OCI-LY7 (cell line): Measurements from ENCODE around the gene TMEM53. TPM values are rescaled to one million over a fixed set of nuclear protein-coding genes. Genes with fewer than 3 reads are reported as not detected.

Experiments used
- BruUV-seq: library from RNA; stranded (reverse); fragments of 400-500 nt; replicated peaks from 2 replicates; lab custom pipeline; 2021; lab: Mats Ljungman, UMichigan
- CTCF ChIA-PET: fragments of 300-600 bp; sonication (Branson Sonifier 250); formaldehyde crosslinking; loops from one replicate; lab custom pipeline; 2022; ENCODE audit warnings: antibody characterized with exemption; ENCODE audit not compliant: unreplicated experiment; lab: Charles Lee
- POLR2A ChIA-PET: fragments of 300-600 bp; sonication (Branson Sonifier 250); formaldehyde crosslinking; loops from one replicate; lab custom pipeline; 2022; ENCODE audit warnings: antibody characterized with exemption; lab: Charles Lee
- DNase-seq: peaks from one replicate; pipeline ENCODE4 v3.0.0-alpha.2; 2015; ENCODE audit warnings: low spot score
- H2AFZ ChIP-seq: fragments of 200-600 bp; sonication (generic), shearing (Covaris generic); 2 replicates; pipeline ENCODE4 v1.6.1; 2014; ENCODE audit warnings: mild to moderate bottlenecking, antibody characterized with exemption, low read length, moderate library complexity
- H3K27ac ChIP-seq: fragments of 200-600 bp; sonication (generic); 2 replicates; pipeline ENCODE4 v1.5.1; 2014; ENCODE audit warnings: mixed run types, low read depth, mild to moderate bottlenecking, moderate library complexity, low read length, inconsistent platforms; ENCODE audit not compliant: poor library complexity, severe bottlenecking
- H3K36me3 ChIP-seq: fragments of 200-600 bp; sonication (generic); 2 replicates; pipeline ENCODE4 v1.6.1; 2014; ENCODE audit warnings: mild to moderate bottlenecking, antibody characterized with exemption, low read length, moderate library complexity, mixed read lengths; ENCODE audit not compliant: insufficient read depth
- H3K4me1 ChIP-seq: fragments of 200-600 bp; sonication (generic); 2 replicates; pipeline ENCODE4 v1.5.1; 2014; ENCODE audit warnings: mild to moderate bottlenecking, low read length; ENCODE audit not compliant: insufficient read depth, poor library complexity, severe bottlenecking
- H3K4me2 ChIP-seq: fragments of 200-600 bp; sonication (generic); 2 replicates; pipeline ENCODE4 v1.6.1; 2014; ENCODE audit warnings: mild to moderate bottlenecking, low read length
- H3K4me3 ChIP-seq: fragments of 200-600 bp; sonication (generic); 2 replicates; pipeline ENCODE4 v1.5.1; 2014; ENCODE audit warnings: mild to moderate bottlenecking, low read depth, low read length; ENCODE audit not compliant: poor library complexity, severe bottlenecking
- H3K79me2 ChIP-seq: fragments of 200-600 bp; sonication (generic); 2 replicates; pipeline ENCODE4 v1.6.1; 2016; ENCODE audit warnings: low read depth, mild to moderate bottlenecking, low read length, moderate library complexity, mixed read lengths; ENCODE audit not compliant: insufficient read depth
- H3K9me2 ChIP-seq: fragments of 200-600 bp; sonication (generic); 2 replicates; pipeline ENCODE4 v1.6.1; 2016; ENCODE audit warnings: mild to moderate bottlenecking, low read length, mixed read lengths; ENCODE audit not compliant: insufficient read depth
- H3K9me3 ChIP-seq: fragments of 200-600 bp; sonication (generic); 2 replicates; pipeline ENCODE4 v1.6.1; 2014; ENCODE audit warnings: mild to moderate bottlenecking, mixed run types, low read length, mixed read lengths
- H4K20me1 ChIP-seq: fragments of 200-600 bp; sonication (generic); 2 replicates; pipeline ENCODE4 v1.6.1; 2014; ENCODE audit warnings: mild to moderate bottlenecking, antibody characterized with exemption, low read length, moderate library complexity, mixed read lengths; ENCODE audit not compliant: insufficient read depth
- CTCF ChIP-seq: fragments of 200-600 bp; sonication (generic); conservative IDR thresholded peaks from 2 replicates; pipeline ENCODE4 v1.5.1; 2014; ENCODE audit warnings: mild to moderate bottlenecking, antibody characterized with exemption, low read length, moderate library complexity, mixed read lengths
- EZH2phosphoT487 ChIP-seq: fragments of 200-600 bp; sonication (generic); IDR thresholded peaks from 2 replicates; pipeline ENCODE4 v1.6.1; 2018; ENCODE audit warnings: low read depth, borderline replicate concordance, mild to moderate bottlenecking, mixed run types, antibody characterized with exemption, low read length, moderate library complexity, mixed read lengths
- intact Hi-C: fragments of 100-400 bp; cut with micrococcal nuclease; formaldehyde crosslinking; loops from one replicate; pipeline ENCODE4 v1.10.0; 2022; ENCODE audit not compliant: unreplicated experiment
- total RNA-seq, 2 experiments: library from RNA; depleted of rRNA in 1 of 2; stranded (reverse); fragments of >200 nt in 1 of 2; shearing (Covaris generic) in 1 of 2; gene quantifications; 2 replicates each; pipeline ENCODE4 v1.2.3, GENCODE V29; 2014 to 2022

Gene TMEM53
- total RNA-seq, 2 experiments from 2014 or later: 6.6 to 8.1 TPM

GRCh38 chr1:44651069-44651468 lies 23.2 kb downstream of the TMEM53 start:
- Histone ChIP-seq H3K9me3 (no peaks in the 10 kb centered on the region), H3K27ac (no peak overlapping the region), H3K9me2 (no peaks in the 10 kb centered on the region), H4K20me1 (no peaks in the 10 kb centered on the region), H3K4me1 (no peaks in the 10 kb centered on the region), H3K4me2 (no peak overlapping the region), H2AFZ (no peak overlapping the region), H3K36me3 (peaks cover 57% of the 10 kb centered on the region), H3K4me3 (no peak overlapping the region), H3K79me2 (no peaks in the 10 kb centered on the region)
- no peak for DNase-seq
- intact Hi-C loops: loop anchor here (10.0 kb wide), 1 partner anchor 276 kb away; no protein-coding TSS in a partner anchor
- CTCF ChIA-PET: interaction anchor here (0.6 to 0.7 kb wide), 2 partner anchors 13 to 56 kb away, joined by 3 to 7 read pairs; no protein-coding TSS in a partner anchor
- no peak for TF ChIP-seq EZH2phosphoT487
- TF ChIP-seq CTCF: no peak
- TSS peak; percentile 91 for BruUV-seq
- POLR2A ChIA-PET: interaction anchor here (1.0 to 1.3 kb wide), 2 partner anchors 9 to 17 kb away, joined by 3 to 4 read pairs; no protein-coding TSS in a partner anchor

GRCh38 chr1:44650159-44650831 lies 24.0 kb downstream of the TMEM53 start:
- Histone ChIP-seq H3K4me2 (no peak overlapping the region), H2AFZ (no peak overlapping the region), H3K4me3 (no peak overlapping the region), H4K20me1 (no peaks in the 10 kb centered on the region), H3K9me3 (no peaks in the 10 kb centered on the region), H3K9me2 (no peaks in the 10 kb centered on the region), H3K27ac (no peak overlapping the region), H3K4me1 (no peaks in the 10 kb centered on the region), H3K36me3 (peaks cover 64% of the 10 kb centered on the region), H3K79me2 (no peaks in the 10 kb centered on the region)
- BruUV-seq: no TSS peak
- TF ChIP-seq CTCF (no peak), EZH2phosphoT487 (no peak)
- ChIA-PET CTCF (interaction anchor here (0.6 kb wide), 1 partner anchor 57 kb away, joined by 7 read pairs; no protein-coding TSS in a partner anchor), POLR2A (interaction anchor here (1.0 kb wide), 1 partner anchor 10 kb away, joined by 3 read pairs; no protein-coding TSS in a partner anchor)
- no peak for DNase-seq
- intact Hi-C loops: loop anchor here (10.0 kb wide), 1 partner anchor 275 kb away; no protein-coding TSS in a partner anchor

- CTCF ChIA-PET: no interaction called here
Observed at GRCh38 chr1:44649788-44650158, 24.5 kb downstream of the TMEM53 start.

More at GRCh38 chr1:44649788-44650158, 24.5 kb downstream of the TMEM53 start:
- H3K79me2 ChIP-seq: no peaks in the 10 kb centered on the region
- no peak overlapping the region for H2AFZ ChIP-seq
- no peaks in the 10 kb centered on the region for H4K20me1 ChIP-seq
- POLR2A ChIA-PET: no interaction called here
- no peak overlapping the region for H3K27ac ChIP-seq
- H3K36me3 ChIP-seq: peaks cover 69% of the 10 kb centered on the region
- TF ChIP-seq CTCF (no peak), EZH2phosphoT487 (no peak)
- no peaks in the 10 kb centered on the region for H3K9me2 ChIP-seq
- no peak overlapping the region for H3K4me2 ChIP-seq
- H3K4me3 ChIP-seq: no peak overlapping the region
- DNase-seq: no peak
- H3K9me3 ChIP-seq: no peaks in the 10 kb centered on the region
- no TSS peak for BruUV-seq
- H3K4me1 ChIP-seq: no peaks in the 10 kb centered on the region
- intact Hi-C loops: loop anchor here (10.0 kb wide), 1 partner anchor 275 kb away; no protein-coding TSS in a partner anchor
